Pancreas (tissue), 10 donors: ENCODE data around the gene C1QTNF5. TPM values are rescaled to one million over a fixed set of nuclear protein-coding genes. Genes with fewer than 3 reads are reported as not detected.
"Not testable (repeated sequence)": the region's sequence is repeated elsewhere in the genome, so short reads cannot be mapped to it uniquely, and the experiment has no call there.

Source experiments
- ATAC-seq, 4 donors: fragments of 200-7000 bp; cut with Tn5 transposase; one replicate each; pipeline versions ENCODE4 v1.8.0 to v1.9.1; 2020; ENCODE audit warnings: mild to moderate bottlenecking in 4 of 4, moderate library complexity in 4 of 4
- DNase-seq, 6 donors: peaks; one replicate each; pipeline ENCODE4 v3.0.0-alpha.2; 2020
- FAIRE-seq: peaks from 2 replicates; lab custom pipeline; 2012; peaks lifted over from hg19 to GRCh38; lab: Jason Lieb, UNC
- H3K27ac ChIP-seq, 4 donors: fragments of 200-600 bp; sonication (generic); 1 replicate in 3 of 4; 2 replicates in 1 of 4; pipeline versions ENCODE4 v1.5.0 to v1.8.0; 2020
- H3K27me3 ChIP-seq, 4 donors: fragments of 200-600 bp; one replicate each; pipeline ENCODE4 v1.8.0; 2021
- H3K36me3 ChIP-seq, 3 donors: fragments of 200-600 bp; sonication (generic) in 1 of 3; one replicate each; pipeline versions ENCODE4 v1.5.0 to v1.8.0; 2020 to 2021
- H3K4me1 ChIP-seq, 3 donors: fragments of 200-600 bp; one replicate each; pipeline ENCODE4 v1.8.0; 2021
- H3K4me3 ChIP-seq, 4 donors: fragments of 200-600 bp; sonication (generic) in 2 of 4; one replicate each; pipeline versions ENCODE4 v1.5.0 to v1.8.0; 2020 to 2021
- H3K9me3 ChIP-seq, 4 donors: fragments of 200-600 bp; one replicate each; pipeline ENCODE4 v1.8.0; 2021
- CTCF ChIP-seq, 4 donors: fragments of 200-600 bp; sonication (generic) in 3 of 4; IDR thresholded peaks; one replicate each; pipeline versions ENCODE4 v1.5.0 to v1.8.0; 2021; ENCODE audit warnings: antibody characterized with exemption in 4 of 4
- WGBS, 2 donors: extraction: QIAGEN DNeasy Blood & Tissue Kit; methylation state at CpG; one replicate each; pipeline ENCODE4 v1.1.7; 2013; 5-methylcytosine and 5-hydroxymethylcytosine counted together
- intact Hi-C, 3 donors: fragments of 100-400 bp; cut with DNase I; formaldehyde crosslinking; loops; one replicate each; pipeline versions ENCODE4 v1.11.1 to v1.14.2; 2022
- polyA plus RNA-seq, 2 donors: library from polyadenylated mRNA; stranded (reverse); fragments of 200-250 nt; gene quantifications; one replicate each; pipeline ENCODE4 v1.2.3, GENCODE V29; 2013
- total RNA-seq, 6 donors: library from RNA; stranded (reverse); fragmentation: NEBNext Ultra II Directional in 4 of 6; extraction: Animal tissue kit (Norgen Biotek cat#: 25700) in 4 of 6; gene quantifications; one replicate each; pipeline versions ENCODE4 v1.2.1 to v1.2.4, GENCODE V29; 2021 to 2023
- donor health status: healthy with polysubstance abuse.
- donor health status: DM: no; HTN: no; CAD: no; lungs with moderate emphysema.
- donor health status: DM: no; HTN: no; CAD: no.
- donor health status: control.
- donor health status: control.
- donor health status: Bipolar disorder and iron deficiency.
- donor health status: DM: yes; HTN: yes; CAD: no.
- donor health status: DM: no; HTN: no; CAD: no.
- donor health status: DM: no; HTN: no; CAD: no.
- donor health status: DM: yes; HTN: yes; CAD: no.

The C1QTNF5 gene
- total RNA-seq (10 to 100 TPM in 3 of 6 donors, 1 to 10 TPM in 3; 6.7 to 22.9 (median 10.4) TPM), polyA plus RNA-seq (10 to 100 TPM; 22.2 to 27.9 TPM)

DNA sequence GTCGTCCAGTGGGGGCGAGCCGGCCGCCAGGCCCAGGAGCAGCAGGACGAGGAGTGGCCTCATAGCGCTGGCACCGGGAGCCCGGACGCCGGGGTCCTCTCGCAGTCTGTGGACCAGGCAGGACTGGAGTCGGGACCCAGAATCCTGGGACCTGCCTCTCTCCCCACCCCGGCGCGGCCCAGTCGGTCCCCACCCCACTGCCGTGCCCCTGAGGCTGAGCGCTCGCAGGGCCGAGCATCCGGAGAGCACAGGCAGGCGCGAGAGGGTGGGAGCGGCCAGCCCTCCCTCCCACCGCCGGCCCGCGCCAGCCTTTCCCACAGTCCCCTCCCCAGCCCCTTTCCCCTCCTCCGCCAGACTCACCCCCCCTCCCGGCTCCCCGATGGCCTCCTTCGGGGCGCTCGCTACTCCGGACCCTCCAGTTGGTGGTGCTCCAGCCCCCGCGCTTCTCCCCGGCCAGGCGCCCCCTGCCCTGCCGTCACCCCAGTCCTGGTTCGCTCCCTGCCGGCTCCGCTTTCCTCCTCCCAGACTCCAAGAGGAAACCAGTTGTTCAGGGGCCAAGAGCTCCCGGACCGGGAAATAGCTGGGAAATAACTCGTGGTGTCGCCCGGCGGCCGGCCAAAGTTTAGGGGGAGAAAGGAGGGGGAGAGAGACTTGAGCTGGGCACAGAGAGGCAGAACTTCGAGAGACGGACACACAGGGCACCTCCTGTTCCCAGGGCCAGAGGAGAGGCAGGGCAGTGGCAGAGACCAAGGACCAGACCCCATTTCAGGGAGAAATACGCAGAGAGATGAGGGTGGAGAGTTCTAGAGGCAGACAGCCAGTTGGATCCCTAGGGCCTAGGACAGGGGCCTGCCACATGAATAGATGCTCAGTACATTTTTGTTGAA lies at the start of gene C1QTNF5:
TSS of gene C1QTNF5 (minus strand) at position 549 of the 887 bp plus-strand sequence. CDS start at position 63, 486 bp downstream.
- 20 to 28% methylated on average over 36 to 53 of the region's 53 CpGs for WGBS, 2 donors
- Histone ChIP-seq H3K9me3 (no peaks in the 10 kb centered on the region), H3K27ac (peak within 1 kb of the TSS; percentile 36 to 86 (median 76)), H3K4me3 (peak within 1 kb of the TSS; percentile 21 to 59 (median 40)), H3K27me3 (no peaks in the 10 kb centered on the region), H3K36me3 (no peaks in the 10 kb centered on the region), H3K4me1 (peaks cover 4 to 17% (median 8%) of the 10 kb centered on the region in 3 donors)
- FAIRE-seq (no peak), DNase-seq (peak in 5 of 6 donors; percentile 64 to 86 (median 69)), ATAC-seq (peak; percentile 42 to 54 (median 46))
- intact Hi-C loops, result no loop called here
- TF ChIP-seq CTCF (IDR thresholded peaks at IDR 0.05), result no peak

- ATAC-seq (peak in 1 of 4 donors; percentile 28), DNase-seq (no peak), FAIRE-seq (no peak)
- TF ChIP-seq CTCF (IDR thresholded peaks at IDR 0.05), result no peak
- H3K4me3 ChIP-seq, result no peak overlapping the region
- H3K27me3 ChIP-seq, result no peaks in the 10 kb centered on the region
- 71 to 74% methylated on average over 5 of the region's 5 CpGs for WGBS, 2 donors
- H3K36me3 ChIP-seq, result no peaks in the 10 kb centered on the region
- intact Hi-C loops, result no loop called here
- H3K4me1 ChIP-seq, result no peaks in the 10 kb centered on the region
- no peak overlapping the region for H3K27ac ChIP-seq
- no peaks in the 10 kb centered on the region for H3K9me3 ChIP-seq
Observed at GRCh38 chr11:119389611-119390254, 49.0 kb upstream of the C1QTNF5 start.

DNA sequence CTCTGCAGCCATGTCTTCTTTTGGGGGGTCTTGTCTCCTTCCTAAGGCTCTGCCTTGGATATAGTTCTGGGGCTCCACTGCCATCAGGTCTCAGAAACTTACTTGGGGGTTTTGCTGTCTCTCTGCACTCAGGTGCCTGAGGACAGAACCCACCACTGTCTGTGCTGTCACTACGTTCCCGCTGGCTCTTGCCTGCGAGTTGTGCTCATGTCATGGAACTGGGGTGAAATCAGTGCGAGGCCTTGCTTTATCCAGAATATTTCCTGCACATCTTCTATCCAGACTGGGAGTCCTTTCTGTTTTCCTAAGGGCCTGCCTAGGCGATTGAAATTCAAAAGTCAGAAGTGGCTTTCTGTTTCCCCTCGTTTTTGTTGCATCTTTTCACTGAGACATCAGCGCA lies 47.4 kb upstream of the C1QTNF5 start:
- no peak overlapping the region for H3K27ac ChIP-seq
- H3K4me3 ChIP-seq, result no peak overlapping the region
- DNase-seq (no peak), ATAC-seq (no peak), FAIRE-seq (no peak)
- H3K4me1 ChIP-seq, result no peaks in the 10 kb centered on the region
- H3K27me3 ChIP-seq, result no peaks in the 10 kb centered on the region
- intact Hi-C loops, result no loop called here
- no peaks in the 10 kb centered on the region for H3K9me3 ChIP-seq
- no peak for TF ChIP-seq CTCF (IDR thresholded peaks at IDR 0.05)
- 82 to 89% methylated on average over 7 of the region's 7 CpGs for WGBS, 2 donors
- H3K36me3 ChIP-seq, result no peaks in the 10 kb centered on the region

DNA sequence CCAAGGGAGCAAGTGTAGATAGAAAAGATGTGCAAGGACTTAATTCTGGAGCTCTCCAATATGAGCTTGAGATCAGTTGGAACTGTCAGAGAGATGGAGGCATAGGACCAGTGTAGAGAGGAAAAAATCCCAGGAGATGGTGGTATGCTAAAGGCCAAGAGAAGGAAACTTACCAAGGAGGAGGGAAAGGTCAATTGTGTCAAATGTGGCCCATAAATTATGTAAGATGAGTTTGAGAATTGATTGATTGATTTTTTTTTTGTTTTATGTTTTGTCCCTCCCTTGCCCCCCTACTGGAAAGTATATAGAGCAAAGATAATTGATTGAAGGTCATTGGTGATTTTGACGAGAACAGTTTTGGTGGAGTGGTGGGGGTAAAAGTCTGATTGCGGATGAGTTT lies 43.6 kb upstream of the C1QTNF5 start:
- no peaks in the 10 kb centered on the region for H3K36me3 ChIP-seq
- H3K4me1 ChIP-seq, result peaks cover 0 to 7% (median 4%) of the 10 kb centered on the region in 3 donors
- H3K27me3 ChIP-seq, result no peaks in the 10 kb centered on the region
- DNase-seq (no peak), ATAC-seq (no peak), FAIRE-seq (no peak)
- no peak overlapping the region for H3K27ac ChIP-seq
- intact Hi-C loops, result no loop called here
- no peak for TF ChIP-seq CTCF (IDR thresholded peaks at IDR 0.05)
- H3K9me3 ChIP-seq, result no peaks in the 10 kb centered on the region
- 52 to 73% methylated on average over 2 of the region's 2 CpGs for whole genome bisulfite sequencing, 2 donors
- H3K4me3 ChIP-seq, result no peak overlapping the region

DNA sequence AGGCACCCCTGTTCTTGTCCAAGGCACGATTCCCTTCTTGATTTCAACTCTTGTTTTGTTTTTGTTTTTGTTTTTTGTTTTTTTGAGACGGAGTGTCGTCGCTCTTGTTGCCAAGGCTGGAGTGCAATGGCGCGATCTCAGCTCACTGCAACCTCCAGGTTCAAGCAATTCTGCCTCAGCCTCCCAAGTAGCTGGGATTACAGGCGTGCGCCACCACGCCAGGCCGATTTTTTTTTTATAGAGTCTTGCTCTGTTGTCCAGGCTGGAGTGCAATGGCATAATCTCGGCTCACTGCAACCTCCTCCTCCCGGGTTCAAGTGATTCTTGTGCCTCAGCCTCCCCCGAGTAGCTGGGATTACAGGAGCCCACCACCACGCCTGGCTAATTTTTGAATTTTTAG lies 41.8 kb upstream of the C1QTNF5 start:
- 76 to 84% methylated on average over 14 of the region's 14 CpGs for WGBS, 2 donors
- ATAC-seq, H3K27ac ChIP-seq, FAIRE-seq, H3K9me3 ChIP-seq, H3K27me3 ChIP-seq, H3K4me3 ChIP-seq, intact Hi-C loops, H3K36me3 ChIP-seq, DNase-seq: not testable (repeated sequence)
- peaks cover 4 to 11% (median 6%) of the 10 kb centered on the region in 3 donors for H3K4me1 ChIP-seq
